CD4-positive, alpha-beta T cell (primary cell): ENCODE measurements around the gene MACROD2. TPM values are rescaled to one million over a fixed set of nuclear protein-coding genes. Genes with fewer than 3 reads are reported as not detected.

Source experiments
- ATAC-seq: fragments of 200-7000 bp; cut with Tn5 transposase; one replicate; pipeline ENCODE4 v1.10.0; 2022; ENCODE audit warnings: mild to moderate bottlenecking; ENCODE audit not compliant: poor library complexity
- CTCF ChIA-PET: fragments of 350-600 bp; sonication (Branson Sonifier 250); formaldehyde crosslinking; loops from one replicate; lab custom pipeline; 2021; ENCODE audit warnings: antibody characterized with exemption, inconsistent platforms; lab: Charles Lee
- POLR2A ChIA-PET: fragments of 350-600 bp; sonication (Branson Sonifier 250); formaldehyde crosslinking; loops from one replicate; lab custom pipeline; 2021; ENCODE audit warnings: antibody characterized with exemption, inconsistent platforms; lab: Charles Lee
- DNase-seq, 14 experiments: peaks; one replicate each; pipeline ENCODE4 v3.0.0-alpha.2; 2013 to 2020; ENCODE audit warnings: mixed read lengths in 2 of 14
- H3K27ac ChIP-seq, 2 donors: one replicate each; pipeline versions ENCODE4 v1.5.1 to v1.7.0; 2013; ENCODE audit warnings: low read length in 2 of 2, low read depth in 1 of 2, mild to moderate bottlenecking in 1 of 2
- H3K27me3 ChIP-seq, 2 experiments: 1 replicate in 1 of 2; 2 replicates in 1 of 2; pipeline versions ENCODE4 v1.6.1 to v1.7.0; 2013; ENCODE audit warnings: low read length in 2 of 2, control low read depth in 1 of 2, mild to moderate bottlenecking in 1 of 2, moderate library complexity in 1 of 2; ENCODE audit not compliant: insufficient read depth in 2 of 2, control insufficient read depth in 1 of 2
- H3K36me3 ChIP-seq: one replicate; pipeline ENCODE4 v1.6.1; 2013; ENCODE audit warnings: low read length, control low read depth; ENCODE audit not compliant: insufficient read depth
- H3K4me1 ChIP-seq: one replicate; pipeline ENCODE4 v1.6.1; 2013; ENCODE audit warnings: low read length, control low read depth; ENCODE audit not compliant: insufficient read depth
- H3K4me3 ChIP-seq: one replicate; pipeline ENCODE4 v1.5.1; 2013; ENCODE audit warnings: mild to moderate bottlenecking, low read length, moderate library complexity
- H3K9me3 ChIP-seq, 2 experiments: 1 replicate in 1 of 2; 2 replicates in 1 of 2; pipeline versions ENCODE4 v1.6.1 to v1.7.0; 2013; ENCODE audit warnings: low read length in 2 of 2, mild to moderate bottlenecking in 2 of 2, control low read depth in 1 of 2, moderate library complexity in 1 of 2; ENCODE audit not compliant: control insufficient read depth in 1 of 2, insufficient read depth in 1 of 2
- H3K27ac Mint-ChIP-seq: one replicate; pipeline ENCODE4 v1.8.0; 2020; ENCODE audit warnings: mixed read lengths
- H3K27me3 Mint-ChIP-seq: one replicate; pipeline ENCODE4 v1.8.0; 2021; ENCODE audit warnings: mixed read lengths
- H3K36me3 Mint-ChIP-seq: one replicate; pipeline ENCODE4 v1.8.0; 2021; ENCODE audit warnings: low read depth, mixed read lengths
- H3K4me1 Mint-ChIP-seq: one replicate; pipeline ENCODE4 v1.8.0; 2021; ENCODE audit warnings: low read depth, mixed read lengths
- H3K4me3 Mint-ChIP-seq: one replicate; pipeline ENCODE4 v1.8.0; 2020; ENCODE audit warnings: mild to moderate bottlenecking, mixed read lengths
- H3K9me3 Mint-ChIP-seq: one replicate; pipeline ENCODE4 v1.8.0; 2020; ENCODE audit warnings: mixed read lengths
- intact Hi-C, 2 experiments: fragments of 100-400 bp; cut with DNase I in 1 of 2; cut with micrococcal nuclease in 1 of 2; formaldehyde crosslinking; loops; one replicate each; pipeline versions ENCODE4 v1.15.1 to v1.9.0; 2023 to 2025; cut with DNase I, micrococcal nuclease
- total RNA-seq, 174 experiments: library from RNA in 2 of 174; stranded (reverse) in 2 of 174; gene quantifications; one replicate each; pipeline ENCODE4 v1.2.3 and lab custom pipeline; 2021 to 2026
- TF ChIP-seq, protein P1 (sequence below): fragments of 200-600 bp; IDR thresholded peaks from one replicate; pipeline ENCODE4 v1.8.0; 2022; ENCODE audit warnings: antibody characterized with exemption, mild to moderate bottlenecking

MACROD2 gene
- total RNA-seq, 2 experiments from 2014 or later, result not detected

DNA sequence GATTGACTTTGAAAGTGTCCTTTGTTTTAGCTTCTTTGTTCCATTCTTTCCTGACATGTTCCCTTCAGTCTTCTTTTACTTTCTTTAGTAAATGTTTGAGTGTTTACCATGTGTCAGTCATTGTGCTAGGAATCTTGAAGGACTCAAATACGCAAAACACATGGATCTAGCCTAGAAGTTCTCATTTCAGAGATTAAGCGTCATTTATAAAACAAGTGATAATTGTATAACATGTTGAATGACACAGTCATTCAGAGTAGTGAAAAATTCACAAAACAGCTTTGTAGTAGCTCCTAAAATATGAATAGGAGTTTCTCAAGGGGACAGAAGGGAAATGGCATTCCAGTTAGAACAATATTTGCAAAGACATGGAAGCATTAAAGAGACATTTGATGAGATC lies 66.9 kb downstream of the MACROD2 start:
- TF ChIP-seq, protein P1, sequence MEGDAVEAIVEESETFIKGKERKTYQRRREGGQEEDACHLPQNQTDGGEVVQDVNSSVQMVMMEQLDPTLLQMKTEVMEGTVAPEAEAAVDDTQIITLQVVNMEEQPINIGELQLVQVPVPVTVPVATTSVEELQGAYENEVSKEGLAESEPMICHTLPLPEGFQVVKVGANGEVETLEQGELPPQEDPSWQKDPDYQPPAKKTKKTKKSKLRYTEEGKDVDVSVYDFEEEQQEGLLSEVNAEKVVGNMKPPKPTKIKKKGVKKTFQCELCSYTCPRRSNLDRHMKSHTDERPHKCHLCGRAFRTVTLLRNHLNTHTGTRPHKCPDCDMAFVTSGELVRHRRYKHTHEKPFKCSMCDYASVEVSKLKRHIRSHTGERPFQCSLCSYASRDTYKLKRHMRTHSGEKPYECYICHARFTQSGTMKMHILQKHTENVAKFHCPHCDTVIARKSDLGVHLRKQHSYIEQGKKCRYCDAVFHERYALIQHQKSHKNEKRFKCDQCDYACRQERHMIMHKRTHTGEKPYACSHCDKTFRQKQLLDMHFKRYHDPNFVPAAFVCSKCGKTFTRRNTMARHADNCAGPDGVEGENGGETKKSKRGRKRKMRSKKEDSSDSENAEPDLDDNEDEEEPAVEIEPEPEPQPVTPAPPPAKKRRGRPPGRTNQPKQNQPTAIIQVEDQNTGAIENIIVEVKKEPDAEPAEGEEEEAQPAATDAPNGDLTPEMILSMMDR, result no peak
- POLR2A ChIA-PET, result no interaction called here
- Histone ChIP-seq H3K9me3 (no peaks in the 10 kb centered on the region), H3K27ac (no peak overlapping the region), H3K36me3 (no peaks in the 10 kb centered on the region), H3K4me1 (no peaks in the 10 kb centered on the region), H3K27me3 (no peaks in the 10 kb centered on the region), H3K4me3 (no peak overlapping the region)
- intact Hi-C loops, result loop anchor here in 1 of 2 experiments (10.0 kb wide), 1 partner anchor 57 kb away; no protein-coding TSS in a partner anchor
- ATAC-seq (no peak), DNase-seq (no peak)
- H3K27me3 Mint-ChIP-seq, result no peaks in the 10 kb centered on the region
- no peaks in the 10 kb centered on the region for H3K9me3 Mint-ChIP-seq
- H3K27ac Mint-ChIP-seq, result no peak overlapping the region
- H3K4me3 Mint-ChIP-seq, result no peak overlapping the region
- CTCF ChIA-PET, result no interaction called here
- H3K36me3 Mint-ChIP-seq, result no peaks in the 10 kb centered on the region
- H3K4me1 Mint-ChIP-seq, result no peaks in the 10 kb centered on the region

DNA sequence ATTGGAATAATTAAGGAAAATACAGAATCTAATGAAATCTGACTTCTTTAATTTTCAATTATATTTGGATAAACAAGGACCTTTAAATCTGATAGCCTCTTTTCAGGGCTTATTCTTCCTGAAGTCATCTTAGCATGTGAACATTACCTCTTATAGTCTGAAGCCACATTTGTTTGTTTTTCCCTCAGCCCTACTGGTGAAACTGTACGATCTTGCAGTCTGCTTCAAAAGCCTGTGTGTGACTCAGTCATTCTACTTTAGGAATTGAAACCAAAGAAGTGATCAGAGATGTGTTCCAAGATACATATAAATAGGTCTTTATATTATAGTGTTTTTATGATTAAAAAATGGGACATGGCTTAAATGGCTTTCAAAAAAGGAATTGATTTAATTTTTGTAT lies 67.5 kb downstream of the MACROD2 start:
- no peaks in the 10 kb centered on the region for H3K27me3 Mint-ChIP-seq
- DNase-seq (no peak), ATAC-seq (no peak)
- intact Hi-C loops, result loop anchor here in 1 of 2 experiments (10.0 kb wide), 1 partner anchor 58 kb away; no protein-coding TSS in a partner anchor
- no peaks in the 10 kb centered on the region for H3K36me3 Mint-ChIP-seq
- ChIA-PET POLR2A (no interaction called here), CTCF (no interaction called here)
- TF ChIP-seq, protein P1, result no peak
- Histone ChIP-seq H3K4me1 (no peaks in the 10 kb centered on the region), H3K27me3 (no peaks in the 10 kb centered on the region), H3K27ac (no peak overlapping the region), H3K36me3 (no peaks in the 10 kb centered on the region), H3K9me3 (no peaks in the 10 kb centered on the region), H3K4me3 (no peak overlapping the region)
- H3K27ac Mint-ChIP-seq, result no peak overlapping the region
- H3K4me3 Mint-ChIP-seq, result no peak overlapping the region
- no peaks in the 10 kb centered on the region for H3K9me3 Mint-ChIP-seq
- H3K4me1 Mint-ChIP-seq, result no peaks in the 10 kb centered on the region

DNA sequence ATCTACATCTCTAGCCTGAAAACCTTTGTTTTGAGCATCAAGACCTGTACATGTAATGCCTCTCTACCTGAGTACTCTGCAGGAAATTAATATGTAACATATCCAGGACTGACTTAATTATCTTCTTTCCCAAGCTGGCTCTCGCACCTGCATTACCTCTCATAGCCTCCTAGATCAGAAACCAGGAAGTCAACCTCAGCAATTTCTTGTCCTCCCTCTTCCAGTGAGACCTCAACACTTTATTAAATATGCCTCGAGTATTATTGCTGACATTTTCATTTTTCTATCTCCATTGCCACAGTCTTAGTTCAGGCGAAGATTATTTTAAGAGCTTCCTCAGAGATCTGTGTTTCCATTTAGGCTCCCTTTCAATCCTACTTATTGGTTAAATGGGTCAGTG lies 69.0 kb downstream of the MACROD2 start:
- Histone ChIP-seq H3K36me3 (no peaks in the 10 kb centered on the region), H3K27me3 (no peaks in the 10 kb centered on the region), H3K4me1 (no peaks in the 10 kb centered on the region), H3K9me3 (no peaks in the 10 kb centered on the region), H3K4me3 (no peak overlapping the region), H3K27ac (no peak overlapping the region)
- H3K4me3 Mint-ChIP-seq, result no peak overlapping the region
- CTCF ChIA-PET, result interaction anchor here (0.9 kb wide), 1 partner anchor 18 kb away, joined by 3 read pairs; no protein-coding TSS in a partner anchor
- DNase-seq (no peak), ATAC-seq (no peak)
- no peaks in the 10 kb centered on the region for H3K4me1 Mint-ChIP-seq
- intact Hi-C loops, result loop anchor here in 1 of 2 experiments (10.0 kb wide), 1 partner anchor 60 kb away; no protein-coding TSS in a partner anchor
- H3K36me3 Mint-ChIP-seq, result no peaks in the 10 kb centered on the region
- POLR2A ChIA-PET, result no interaction called here
- H3K9me3 Mint-ChIP-seq, result no peaks in the 10 kb centered on the region
- H3K27me3 Mint-ChIP-seq, result no peaks in the 10 kb centered on the region
- TF ChIP-seq, protein P1, result no peak
- H3K27ac Mint-ChIP-seq, result no peak overlapping the region
